NCI-H1417 treated with DMSO at 0.1 percent for 48 hours (cell line): ENCODE measurements around the gene HMGCL.
"Not testable (repeated sequence)": the region's sequence is repeated elsewhere in the genome, so short reads cannot be mapped to it uniquely, and the experiment has no call there.

Experiments
- DNase-seq: peaks from one replicate; lab custom pipeline; 2025; lab: John Stamatoyannopoulos, UW

The HMGCL gene

GRCh38 chr1:23825076-23825761, at the start of gene HMGCL:
HMGCL (minus strand) TSS chr1:23825429; CDS start chr1:23825415, 14 bp downstream.
- DNase-seq, result no peak

- no peak for DNase-seq
These were observed 47.2 kb upstream of the HMGCL start for GRCh38 chr1:23872421-23872820.

- DNase-seq, result no peak
These were observed 43.8 kb upstream of the HMGCL start for GRCh38 chr1:23869051-23869450.

DNA sequence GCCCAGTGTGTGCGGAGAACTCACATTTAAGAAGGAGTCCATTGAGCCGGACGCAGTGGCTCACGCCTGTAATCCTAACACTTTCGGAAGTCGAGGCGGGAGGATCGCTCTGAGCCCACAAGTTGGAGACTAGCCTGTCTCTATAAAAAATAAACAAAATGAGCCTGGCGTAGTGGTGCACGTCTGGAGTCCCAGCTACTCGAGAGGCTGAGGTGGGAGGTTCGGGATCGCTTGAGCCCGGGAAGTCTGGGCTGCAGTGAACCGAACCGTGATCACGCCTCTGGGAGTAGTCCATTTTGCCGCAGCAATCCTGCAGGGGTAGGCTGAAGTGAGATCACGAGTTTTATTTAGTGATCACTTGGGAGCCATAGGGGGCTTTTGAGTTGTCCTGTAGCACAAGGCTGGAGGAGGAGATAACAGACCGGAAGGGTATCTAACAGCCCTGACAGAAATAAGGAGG, 43.4 kb upstream of the HMGCL start:
- DNase-seq, result no peak

- DNase-seq, result peak; percentile 91
These were observed 42.8 kb upstream of the HMGCL start, which contains the start of gene FUCA1 for GRCh38 chr1:23867895-23868556. FUCA1 (minus strand) TSS chr1:23868290; CDS start chr1:23868286, 4 bp downstream.

DNA sequence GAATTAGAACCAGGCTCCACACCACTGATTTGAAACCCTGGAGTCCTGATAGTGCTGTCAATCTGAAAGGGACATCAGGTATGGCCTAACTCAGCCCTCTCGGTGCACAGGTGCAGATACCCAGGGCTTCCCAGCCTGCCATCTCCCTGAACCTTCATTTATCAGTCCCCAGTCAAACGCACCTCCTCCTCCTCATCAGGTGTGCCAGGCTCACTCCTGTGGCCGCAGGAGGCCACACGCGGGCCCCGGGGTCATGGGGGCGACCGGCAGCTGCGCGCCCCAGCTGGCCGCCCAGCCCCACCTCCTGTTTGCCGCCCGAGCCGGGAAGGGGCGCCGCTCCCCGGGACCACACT, 42.3 kb upstream of the HMGCL start:
- no peak for DNase-seq

DNA sequence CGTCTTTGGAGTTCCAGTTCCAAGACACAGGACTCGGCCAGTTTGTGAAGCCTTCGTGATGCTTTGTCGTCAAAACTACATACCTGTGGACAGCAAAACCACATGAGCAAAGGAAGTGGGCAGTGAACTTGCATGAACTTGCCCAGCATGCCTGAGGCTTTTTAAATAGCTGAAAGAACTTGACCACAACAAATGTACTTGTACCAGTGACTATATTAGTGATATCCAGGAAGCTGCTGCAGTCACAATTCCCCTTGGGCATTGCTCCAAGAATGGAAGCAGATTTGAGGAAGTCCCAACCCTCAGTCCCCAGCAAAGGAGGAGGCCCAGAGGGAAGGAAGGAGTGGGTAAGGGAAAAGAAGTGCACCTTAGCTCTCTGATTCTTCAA, 40.3 kb upstream of the HMGCL start:
- DNase-seq, result no peak

DNA sequence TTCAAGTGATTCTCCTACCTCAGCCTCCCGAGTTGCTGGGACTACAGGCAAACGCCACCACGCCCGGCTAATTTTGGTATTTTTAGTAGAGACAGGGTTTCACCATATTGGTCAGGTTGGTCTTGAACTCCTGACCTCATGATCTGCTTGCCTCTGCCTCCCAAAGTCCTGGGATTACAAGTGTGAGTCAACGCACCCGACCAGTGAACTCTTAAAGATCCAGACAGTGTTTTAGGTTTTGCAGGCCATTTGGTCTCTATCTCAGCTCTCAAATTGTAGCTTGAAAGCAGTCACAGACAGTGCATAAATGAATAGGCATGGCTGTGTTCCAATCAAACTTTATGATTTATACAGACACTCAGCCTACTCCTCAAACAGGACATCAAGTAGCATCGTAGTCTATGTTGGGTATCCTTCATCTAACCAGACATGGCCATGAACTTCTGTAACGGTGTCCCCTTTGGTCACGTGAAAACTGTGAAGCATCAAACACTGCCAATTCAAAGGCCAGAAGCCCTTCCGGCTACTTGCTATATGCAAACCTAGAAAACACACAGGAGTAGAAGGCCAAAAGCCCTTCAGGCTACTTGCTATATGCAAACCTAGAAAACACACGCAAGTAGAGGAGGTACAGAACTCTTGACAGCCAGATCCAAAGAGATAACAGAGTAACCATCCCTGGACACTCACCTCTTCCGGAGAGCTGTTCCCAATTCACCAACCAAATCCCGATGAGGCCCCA, 39.7 kb upstream of the HMGCL start:
- DNase-seq, result no peak

DNA sequence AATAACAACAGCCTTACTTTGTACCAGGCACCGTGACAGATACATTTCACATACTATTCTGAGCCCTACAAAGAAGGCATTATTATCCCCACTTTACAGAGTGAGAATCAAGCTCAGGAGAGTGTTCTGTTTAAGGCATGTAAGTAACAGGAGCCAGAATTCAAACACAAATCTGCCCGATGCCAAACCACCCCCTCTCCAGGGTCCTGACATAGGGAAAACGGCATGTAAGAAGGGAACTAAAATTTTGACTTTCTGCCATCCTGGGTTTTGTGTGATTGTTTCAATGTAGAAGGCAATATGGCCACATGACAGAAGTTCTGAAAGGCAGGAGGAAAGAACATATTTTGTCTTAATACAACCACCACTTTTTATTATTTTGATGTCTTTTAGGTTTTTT, 37.4 kb upstream of the HMGCL start:
- no peak for DNase-seq

GRCh38 chr1:23854568-23854967, 29.3 kb upstream of the HMGCL start:
- DNase-seq, result no peak

DNA sequence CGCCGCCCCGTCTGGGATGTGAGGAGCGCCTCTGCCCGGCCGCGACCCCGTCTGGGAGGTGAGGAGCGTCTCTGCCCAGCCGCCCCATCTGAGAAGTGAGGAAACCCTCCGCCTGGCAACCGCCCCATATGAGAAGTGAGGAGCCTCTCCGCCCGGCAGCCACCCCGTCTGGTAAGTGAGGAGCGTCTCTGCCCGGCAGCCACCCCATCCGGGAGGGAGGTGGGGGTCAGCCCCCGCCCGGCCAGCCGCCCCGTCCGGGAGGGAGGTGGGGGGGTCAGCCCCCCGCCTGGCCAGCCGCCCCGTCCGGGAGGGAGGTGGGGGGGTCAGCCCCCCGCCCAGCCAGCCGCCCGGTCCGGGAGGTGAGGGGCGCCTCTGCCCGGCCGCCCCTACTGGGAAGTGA, 27.9 kb upstream of the HMGCL start:
- not testable (repeated sequence) for DNase-seq

- DNase-seq, result not testable (repeated sequence)
These were observed 26.2 kb upstream of the HMGCL start for GRCh38 chr1:23851406-23851805.

GRCh38 chr1:23848673-23849616, 23.7 kb upstream of the HMGCL start:
- DNase-seq, result no peak

DNA sequence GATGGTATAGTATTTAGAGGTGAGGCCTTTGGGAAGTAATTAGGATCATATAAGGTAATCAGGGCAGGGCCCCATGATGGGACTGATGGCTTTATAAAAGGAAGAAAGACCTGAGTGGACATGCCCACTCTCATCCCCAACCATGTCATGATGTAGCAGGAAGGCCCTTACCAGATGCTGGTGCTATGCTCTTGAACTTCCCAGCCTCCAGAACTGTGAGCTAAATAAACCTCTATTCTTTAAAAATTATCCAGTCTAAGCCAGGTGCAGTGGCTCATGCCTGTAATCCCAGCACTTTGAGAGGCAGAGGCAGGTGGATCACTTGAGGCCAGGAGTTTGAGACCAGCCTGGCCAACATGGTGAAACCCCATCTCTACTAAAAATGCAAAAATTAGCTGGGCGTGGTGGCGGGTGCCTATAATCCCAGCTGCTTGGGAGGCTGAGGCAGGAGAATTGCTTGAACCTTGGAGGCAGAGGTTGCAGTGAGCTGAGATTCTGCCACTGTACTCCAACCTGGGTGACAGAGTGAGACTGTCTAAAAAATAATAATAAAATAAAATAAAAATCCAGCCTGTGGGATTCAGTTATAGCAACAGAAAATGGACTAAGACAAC, 22.4 kb upstream of the HMGCL start:
- DNase-seq, result not testable (repeated sequence)

GRCh38 chr1:23845163-23845562, 19.9 kb upstream of the HMGCL start:
- no peak for DNase-seq

GRCh38 chr1:23843644-23844043, 18.4 kb upstream of the HMGCL start:
- no peak for DNase-seq

- no peak for DNase-seq
These were observed 13.2 kb upstream of the HMGCL start for GRCh38 chr1:23838401-23838866.

GRCh38 chr1:23837908-23838307, 12.7 kb upstream of the HMGCL start:
- DNase-seq, result no peak

- no peak for DNase-seq
These were observed 10.8 kb upstream of the HMGCL start for GRCh38 chr1:23836037-23836436.

DNA sequence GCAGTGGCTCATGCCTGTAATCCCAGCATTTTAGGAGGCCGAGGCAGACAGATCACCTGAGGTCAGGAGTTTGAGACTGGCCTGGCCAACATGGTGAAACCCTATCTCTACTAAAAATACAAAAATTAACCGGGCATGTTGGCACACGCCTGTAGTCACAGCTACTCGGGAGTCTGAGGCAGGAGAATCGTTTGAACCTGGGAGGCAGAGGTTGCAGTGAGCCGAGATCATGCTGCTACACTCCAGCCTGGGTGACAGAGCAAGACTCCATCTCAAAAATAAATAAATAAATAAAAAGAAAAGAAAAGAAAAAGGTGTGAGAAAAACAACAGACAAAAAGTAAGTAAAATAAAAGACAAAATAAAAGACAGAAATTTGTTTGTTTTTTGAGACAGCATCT, 8.9 kb upstream of the HMGCL start:
- not testable (repeated sequence) for DNase-seq

GRCh38 chr1:23827717-23828116, 2.5 kb upstream of the HMGCL start:
- DNase-seq, result no peak
